Neural cell (in vitro differentiated cells): Measurements from ENCODE around the gene ING5. TPM values are rescaled to one million over a fixed set of nuclear protein-coding genes. Genes with fewer than 3 reads are reported as not detected.

Source experiments
- H2AFZ ChIP-seq: fragments of 200-600, 300-800 bp; sonication (generic), shearing (Covaris generic); 2 replicates; pipeline ENCODE4 v1.6.0; 2014; ENCODE audit warnings: low read depth, mild to moderate bottlenecking, antibody characterized with exemption, low read length, moderate library complexity
- H3F3A ChIP-seq: fragments of 200-600 bp; shearing (Covaris generic); 2 replicates; pipeline ENCODE4 v1.6.1; 2016; ENCODE audit warnings: mild to moderate bottlenecking, moderate library complexity, mixed read lengths, antibody characterized with exemption, low read length; ENCODE audit not compliant: insufficient read depth, poor library complexity, severe bottlenecking
- H3K27ac ChIP-seq: fragments of 200-600, 300-800 bp; sonication (generic), shearing (Covaris generic); 2 replicates; pipeline ENCODE4 v1.5.1; 2014; ENCODE audit warnings: mild to moderate bottlenecking, low read length, moderate library complexity
- H3K27me3 ChIP-seq: fragments of 300-800, 200-600 bp; sonication (generic), shearing (Covaris generic); 2 replicates; pipeline ENCODE4 v1.6.0; 2014; ENCODE audit warnings: mild to moderate bottlenecking, low read depth, low read length, moderate library complexity; ENCODE audit not compliant: insufficient read depth
- H3K36me3 ChIP-seq: fragments of 300-800, 200-600 bp; sonication (generic), shearing (Covaris generic); 2 replicates; pipeline ENCODE4 v1.5.1; 2014; ENCODE audit warnings: mild to moderate bottlenecking, antibody characterized with exemption, low read length, moderate library complexity; ENCODE audit not compliant: insufficient read depth
- H3K4me2 ChIP-seq: fragments of 300-800, 200-600 bp; sonication (generic), shearing (Covaris generic); 2 replicates; pipeline ENCODE4 v1.6.0; 2014; ENCODE audit warnings: mild to moderate bottlenecking, low read length
- H3K4me3 ChIP-seq: fragments of 300-800, 200-600 bp; sonication (generic), shearing (Covaris generic); 2 replicates; pipeline ENCODE4 v1.5.1; 2014; ENCODE audit warnings: mild to moderate bottlenecking, low read length, moderate library complexity
- H3K79me2 ChIP-seq: fragments of 200-600 bp; shearing (Covaris generic); replicated peaks from 2 replicates; pipeline ENCODE4 v1.6.0; 2014; ENCODE audit warnings: mild to moderate bottlenecking, low read length, moderate library complexity; ENCODE audit not compliant: insufficient read depth
- H3K9ac ChIP-seq: fragments of 300-800, 200-600 bp; sonication (generic), shearing (Covaris generic); 2 replicates; pipeline ENCODE4 v1.6.1; 2016; ENCODE audit warnings: mild to moderate bottlenecking, low read length, mixed read lengths
- H3K9me2 ChIP-seq: fragments of 200-600 bp; shearing (Covaris generic); 2 replicates; pipeline ENCODE4 v1.6.1; 2016; ENCODE audit warnings: mild to moderate bottlenecking, low read length, mixed read lengths; ENCODE audit not compliant: insufficient read depth
- H3K9me3 ChIP-seq: fragments of 200-600, 300-800 bp; sonication (generic), shearing (Covaris generic); 2 replicates; pipeline ENCODE4 v1.6.1; 2016; ENCODE audit warnings: mild to moderate bottlenecking, mixed run types, low read length, moderate library complexity, mixed read lengths
- H4K20me1 ChIP-seq: fragments of 200-600 bp; shearing (Covaris generic); 2 replicates; pipeline ENCODE4 v1.6.1; 2016; ENCODE audit warnings: mild to moderate bottlenecking, mixed run types; ENCODE audit not compliant: insufficient read depth
- EP300 ChIP-seq: fragments of 450-650 bp; conservative IDR thresholded peaks from 2 replicates; pipeline ENCODE4 v1.6.1; 2014; ENCODE audit warnings: antibody characterized with exemption, mild to moderate bottlenecking, moderate library complexity; ENCODE audit not compliant: poor library complexity, severe bottlenecking
- EZH2 ChIP-seq: fragments of 200-600, 300-800 bp; shearing (Covaris generic), sonication (generic); IDR thresholded peaks from 2 replicates; pipeline ENCODE4 v1.6.1; 2014; ENCODE audit warnings: antibody characterized with exemption, low read length, borderline replicate concordance, mild to moderate bottlenecking; ENCODE audit not compliant: insufficient read depth, poor library complexity, severe bottlenecking
- MXI1 ChIP-seq: fragments of 450-650 bp; conservative IDR thresholded peaks from 2 replicates; pipeline ENCODE4 v1.6.1; 2014; ENCODE audit warnings: antibody characterized with exemption, mild to moderate bottlenecking; ENCODE audit not compliant: poor library complexity, severe bottlenecking
- POLR2AphosphoS5 ChIP-seq: IDR thresholded peaks from 2 replicates; pipeline ENCODE4 v1.6.1; 2012
- RAD21 ChIP-seq: fragments of 450-650 bp; conservative IDR thresholded peaks from 2 replicates; pipeline ENCODE4 v1.6.1; 2014; ENCODE audit warnings: antibody characterized with exemption, mild to moderate bottlenecking, moderate library complexity
- REST ChIP-seq: IDR thresholded peaks from 2 replicates; pipeline ENCODE4 v1.6.1; 2012; ENCODE audit warnings: borderline replicate concordance
- SMC3 ChIP-seq: fragments of 450-650 bp; conservative IDR thresholded peaks from 2 replicates; pipeline ENCODE4 v1.6.1; 2014; ENCODE audit warnings: antibody characterized with exemption, mild to moderate bottlenecking, moderate library complexity; ENCODE audit not compliant: poor library complexity
- TAF1 ChIP-seq: IDR thresholded peaks from 2 replicates; pipeline ENCODE4 v1.6.1; 2012; ENCODE audit warnings: low read depth
- polyA plus RNA-seq: library from polyadenylated mRNA; depleted of rRNA; stranded (reverse); fragments of >200 nt; gene quantifications from 2 replicates; pipeline ENCODE4 v1.2.3, GENCODE V29; 2014
- TF ChIP-seq, protein P1 (sequence below): fragments of 450-650 bp; IDR thresholded peaks from 2 replicates; pipeline ENCODE4 v1.5.1; 2014; ENCODE audit warnings: antibody characterized with exemption, mild to moderate bottlenecking, moderate library complexity; ENCODE audit not compliant: poor library complexity, severe bottlenecking

The ING5 gene
- polyA plus RNA-seq, 1 donor from 2014 or later, result 22.8 TPM

- H3K36me3 ChIP-seq, result no peaks in the 10 kb centered on the region
- H3K4me2 ChIP-seq, result no peak overlapping the region
- no peak overlapping the region for H3K9ac ChIP-seq
- H3F3A ChIP-seq, result no peaks in the 10 kb centered on the region
- H3K79me2 ChIP-seq, result no peaks in the 10 kb centered on the region
- no peaks in the 10 kb centered on the region for H3K27me3 ChIP-seq
- no peak overlapping the region for H3K27ac ChIP-seq
- no peaks in the 10 kb centered on the region for H3K9me3 ChIP-seq
- H4K20me1 ChIP-seq, result no peaks in the 10 kb centered on the region
- TF ChIP-seq, protein P1, sequence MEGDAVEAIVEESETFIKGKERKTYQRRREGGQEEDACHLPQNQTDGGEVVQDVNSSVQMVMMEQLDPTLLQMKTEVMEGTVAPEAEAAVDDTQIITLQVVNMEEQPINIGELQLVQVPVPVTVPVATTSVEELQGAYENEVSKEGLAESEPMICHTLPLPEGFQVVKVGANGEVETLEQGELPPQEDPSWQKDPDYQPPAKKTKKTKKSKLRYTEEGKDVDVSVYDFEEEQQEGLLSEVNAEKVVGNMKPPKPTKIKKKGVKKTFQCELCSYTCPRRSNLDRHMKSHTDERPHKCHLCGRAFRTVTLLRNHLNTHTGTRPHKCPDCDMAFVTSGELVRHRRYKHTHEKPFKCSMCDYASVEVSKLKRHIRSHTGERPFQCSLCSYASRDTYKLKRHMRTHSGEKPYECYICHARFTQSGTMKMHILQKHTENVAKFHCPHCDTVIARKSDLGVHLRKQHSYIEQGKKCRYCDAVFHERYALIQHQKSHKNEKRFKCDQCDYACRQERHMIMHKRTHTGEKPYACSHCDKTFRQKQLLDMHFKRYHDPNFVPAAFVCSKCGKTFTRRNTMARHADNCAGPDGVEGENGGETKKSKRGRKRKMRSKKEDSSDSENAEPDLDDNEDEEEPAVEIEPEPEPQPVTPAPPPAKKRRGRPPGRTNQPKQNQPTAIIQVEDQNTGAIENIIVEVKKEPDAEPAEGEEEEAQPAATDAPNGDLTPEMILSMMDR, result no peak
- TF ChIP-seq EP300 (no peak), RAD21 (no peak), TAF1 (no peak)
- no peaks in the 10 kb centered on the region for H3K9me2 ChIP-seq
- H2AFZ ChIP-seq, result no peak overlapping the region
- H3K4me3 ChIP-seq, result no peak overlapping the region
These were observed 72.8 kb downstream of the ING5 start for GRCh38 chr2:241774419-241775222.

DNA sequence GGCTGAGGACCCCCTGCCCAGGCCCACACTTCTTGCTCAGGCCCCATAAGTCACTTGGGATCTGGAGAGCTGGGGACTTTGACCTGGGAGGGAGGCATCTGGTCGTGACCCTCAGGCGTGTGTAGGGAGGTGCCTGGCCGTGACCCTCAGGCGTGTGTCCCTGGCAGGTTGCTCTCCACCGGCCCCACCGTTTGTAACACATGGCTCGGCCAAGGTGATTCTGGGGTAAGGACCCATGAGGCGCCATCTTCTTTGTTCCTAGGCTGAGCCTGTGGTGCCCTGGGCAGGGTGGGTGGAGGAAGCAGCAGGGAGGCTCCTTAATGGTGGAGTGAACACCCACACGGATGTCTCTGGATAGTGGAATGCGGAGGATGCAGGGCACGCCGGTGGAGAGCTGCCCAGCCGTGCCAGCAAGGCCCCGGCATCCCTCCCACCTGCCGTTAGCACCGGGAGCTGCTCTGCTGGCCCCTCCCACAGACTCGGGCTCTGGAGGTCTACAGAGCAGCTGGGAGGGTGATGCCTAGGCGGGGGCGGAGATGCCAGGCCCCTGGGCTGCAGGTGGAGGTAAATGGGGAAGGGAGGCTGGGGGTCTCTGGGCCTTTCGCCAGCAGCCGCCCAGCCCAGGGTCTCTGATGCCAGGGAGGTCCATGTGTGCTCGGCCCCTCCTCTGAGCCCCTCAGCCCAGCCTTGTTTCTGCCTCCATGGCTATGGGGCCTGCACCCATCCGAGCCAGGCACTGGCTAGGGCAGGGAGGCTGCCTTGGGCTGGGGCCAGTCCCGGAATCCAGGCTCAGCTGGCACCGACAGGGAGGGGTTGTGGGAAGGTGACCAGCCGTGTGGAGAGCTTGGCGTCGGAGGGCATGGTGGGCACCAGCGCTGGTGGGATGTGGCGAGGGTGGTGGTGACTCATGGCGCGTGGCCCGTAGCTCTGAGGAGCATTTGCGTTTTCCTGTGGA is 73.7 kb downstream of the ING5 start:
- Histone ChIP-seq H3K9me3 (no peaks in the 10 kb centered on the region), H3K36me3 (no peaks in the 10 kb centered on the region), H3K9ac (no peak overlapping the region), H3K27ac (no peak overlapping the region), H4K20me1 (no peaks in the 10 kb centered on the region), H3K9me2 (no peaks in the 10 kb centered on the region), H2AFZ (no peak overlapping the region), H3K4me3 (no peak overlapping the region), H3K4me2 (no peak overlapping the region), H3K27me3 (no peaks in the 10 kb centered on the region), H3F3A (no peaks in the 10 kb centered on the region), H3K79me2 (no peaks in the 10 kb centered on the region)
- TF ChIP-seq, protein P1, result no peak
- TF ChIP-seq MXI1, result no peak
- no peak for TF ChIP-seq RAD21
- TF ChIP-seq REST, result no peak
- TF ChIP-seq POLR2AphosphoS5, result no peak
- TF ChIP-seq EZH2, result no peak
- TF ChIP-seq TAF1, result no peak
- no peak for TF ChIP-seq EP300
- TF ChIP-seq SMC3, result no peak
